ENCODE measurements around the gene DCP2.
A peak's percentile ranks its signal among the peaks of the same experiment; 100 is the strongest.
"Not testable (repeated sequence)": the region's sequence is repeated elsewhere in the genome, so short reads cannot be mapped to it uniquely, and the experiment has no call there.

The DCP2 gene

GRCh38 chr5:112957036-112957808, 19.4 kb upstream of the DCP2 start:
- H3K4me1 Mint-ChIP-seq, result peaks cover 13 to 28% of the 10 kb centered on the region in 2 donors
- no peaks in the 10 kb centered on the region for H3K9me3 Mint-ChIP-seq

GRCh38 chr5:112958093-112959088, 18.2 kb upstream of the DCP2 start:
- Mint-ChIP-seq H3K4me1 (peaks cover 17 to 37% of the 10 kb centered on the region in 2 donors), H3K4me3 (no peak overlapping the region), H3K9me3 (no peaks in the 10 kb centered on the region), H3K36me3 (no peaks in the 10 kb centered on the region), H3K27ac (no peak overlapping the region), H3K27me3 (no peaks in the 10 kb centered on the region)
- ATAC-seq (replicated peaks) (peak; percentile 71 to 75), DNase-seq (no peak)

More at GRCh38 chr5:112957036-112957808, 19.4 kb upstream of the DCP2 start:
- Mint-ChIP-seq H3K4me3 (no peak overlapping the region), H3K27me3 (no peaks in the 10 kb centered on the region), H3K27ac (no peak overlapping the region), H3K36me3 (no peaks in the 10 kb centered on the region)
- no peak for ATAC-seq (replicated peaks)
- DNase-seq, result no peak

- peaks cover 20 to 46% of the 10 kb centered on the region in 2 donors for H3K4me1 Mint-ChIP-seq
- not testable (repeated sequence) for ATAC-seq (replicated peaks); H3K9me3 Mint-ChIP-seq; H3K4me3 Mint-ChIP-seq; H3K27ac Mint-ChIP-seq; DNase-seq; H3K27me3 Mint-ChIP-seq; H3K36me3 Mint-ChIP-seq
Observed at GRCh38 chr5:112959872-112960271, 16.7 kb upstream of the DCP2 start.

GRCh38 chr5:112960315-112960714, 16.3 kb upstream of the DCP2 start:
- Mint-ChIP-seq H3K27me3 (no peaks in the 10 kb centered on the region), H3K4me3 (no peak overlapping the region), H3K4me1 (peaks cover 20 to 46% of the 10 kb centered on the region in 2 donors), H3K27ac (peak overlapping the region; percentile 56), H3K9me3 (no peaks in the 10 kb centered on the region), H3K36me3 (no peaks in the 10 kb centered on the region)
- DNase-seq (no peak), ATAC-seq (replicated peaks) (no peak)

- DNase-seq (no peak), ATAC-seq (replicated peaks) (no peak)
- Mint-ChIP-seq H3K27ac (no peak overlapping the region), H3K4me1 (peaks cover 20 to 46% of the 10 kb centered on the region in 2 donors), H3K36me3 (no peaks in the 10 kb centered on the region), H3K9me3 (no peaks in the 10 kb centered on the region), H3K4me3 (no peak overlapping the region), H3K27me3 (no peaks in the 10 kb centered on the region)
Observed at GRCh38 chr5:112960863-112961504, 15.6 kb upstream of the DCP2 start.

- not testable (repeated sequence) for H3K27ac Mint-ChIP-seq; DNase-seq; H3K9me3 Mint-ChIP-seq; ATAC-seq (replicated peaks); H3K36me3 Mint-ChIP-seq; H3K4me3 Mint-ChIP-seq; H3K27me3 Mint-ChIP-seq
- H3K4me1 Mint-ChIP-seq, result peaks cover 18 to 41% of the 10 kb centered on the region in 2 donors
Observed at GRCh38 chr5:112963374-112963733, 13.2 kb upstream of the DCP2 start.

GRCh38 chr5:112965733-112966306, 10.8 kb upstream of the DCP2 start:
- H3K4me3 Mint-ChIP-seq, result no peak overlapping the region
- H3K27ac Mint-ChIP-seq, result no peak overlapping the region
- H3K27me3 Mint-ChIP-seq, result no peaks in the 10 kb centered on the region
- H3K9me3 Mint-ChIP-seq, result no peaks in the 10 kb centered on the region
- DNase-seq (no peak), ATAC-seq (replicated peaks) (no peak)
- H3K36me3 Mint-ChIP-seq, result no peaks in the 10 kb centered on the region
- peaks cover 20 to 30% of the 10 kb centered on the region in 2 donors for H3K4me1 Mint-ChIP-seq

- no peak overlapping the region for H3K4me3 Mint-ChIP-seq
- H3K4me1 Mint-ChIP-seq, result peaks cover 19 to 30% of the 10 kb centered on the region in 2 donors
- no peak overlapping the region for H3K27ac Mint-ChIP-seq
- no peaks in the 10 kb centered on the region for H3K9me3 Mint-ChIP-seq
- DNase-seq (no peak), ATAC-seq (replicated peaks) (no peak)
- H3K27me3 Mint-ChIP-seq, result no peaks in the 10 kb centered on the region
- no peaks in the 10 kb centered on the region for H3K36me3 Mint-ChIP-seq
Observed at GRCh38 chr5:112967520-112968083, 9.0 kb upstream of the DCP2 start.

GRCh38 chr5:112968411-112969106, 8.0 kb upstream of the DCP2 start:
- H3K4me3 Mint-ChIP-seq, result no peak overlapping the region
- no peak for ATAC-seq (replicated peaks)
- no peak for DNase-seq
- no peaks in the 10 kb centered on the region for H3K36me3 Mint-ChIP-seq
- H3K27ac Mint-ChIP-seq, result no peak overlapping the region
- peaks cover 14 to 21% of the 10 kb centered on the region in 2 donors for H3K4me1 Mint-ChIP-seq
- no peaks in the 10 kb centered on the region for H3K27me3 Mint-ChIP-seq
- H3K9me3 Mint-ChIP-seq, result no peaks in the 10 kb centered on the region

GRCh38 chr5:112971276-112971675, 5.3 kb upstream of the DCP2 start:
- Mint-ChIP-seq H3K4me1 (peaks cover 18 to 24% of the 10 kb centered on the region in 2 donors), H3K27me3 (no peaks in the 10 kb centered on the region), H3K27ac (no peak overlapping the region), H3K9me3 (no peaks in the 10 kb centered on the region), H3K4me3 (no peak overlapping the region), H3K36me3 (no peaks in the 10 kb centered on the region)
- DNase-seq (no peak), ATAC-seq (replicated peaks) (peak; percentile 25 to 37)

- DNase-seq, result no peak
- Mint-ChIP-seq H3K9me3 (no peaks in the 10 kb centered on the region), H3K4me3 (no peak overlapping the region), H3K36me3 (no peaks in the 10 kb centered on the region), H3K27me3 (no peaks in the 10 kb centered on the region), H3K27ac (no peak overlapping the region), H3K4me1 (peaks cover 20 to 31% of the 10 kb centered on the region in 2 donors)
- ATAC-seq (replicated peaks), result no peak
Observed at GRCh38 chr5:112973036-112973435, 3.6 kb upstream of the DCP2 start.

GRCh38 chr5:112973904-112974303, 2.7 kb upstream of the DCP2 start:
- ATAC-seq (replicated peaks), result no peak
- no peaks in the 10 kb centered on the region for H3K9me3 Mint-ChIP-seq
- no peak for DNase-seq
- no peak overlapping the region for H3K27ac Mint-ChIP-seq
- peaks cover 23 to 36% of the 10 kb centered on the region in 2 donors for H3K4me1 Mint-ChIP-seq
- no peaks in the 10 kb centered on the region for H3K36me3 Mint-ChIP-seq
- H3K27me3 Mint-ChIP-seq, result no peaks in the 10 kb centered on the region
- H3K4me3 Mint-ChIP-seq, result no peak overlapping the region

GRCh38 chr5:112974901-112975300, 1.7 kb upstream of the DCP2 start:
- Mint-ChIP-seq H3K9me3 (no peaks in the 10 kb centered on the region), H3K4me3 (no peak overlapping the region)

More at GRCh38 chr5:112974901-112975300, 1.7 kb upstream of the DCP2 start:
- Mint-ChIP-seq H3K4me1 (peaks cover 22 to 36% of the 10 kb centered on the region in 2 donors), H3K27ac (no peak overlapping the region), H3K36me3 (peaks cover 0 to 2% of the 10 kb centered on the region in 2 donors), H3K27me3 (no peaks in the 10 kb centered on the region)
- no peak for ATAC-seq (replicated peaks)
- no peak for DNase-seq
